ENCODE data around the gene GP1BB. TPM values are rescaled to one million over a fixed set of nuclear protein-coding genes. Genes with fewer than 3 reads are reported as not detected.

The GP1BB gene
- total RNA-seq, 2 donors from 2014 or later = 0.48 to 0.62 TPM

DNA sequence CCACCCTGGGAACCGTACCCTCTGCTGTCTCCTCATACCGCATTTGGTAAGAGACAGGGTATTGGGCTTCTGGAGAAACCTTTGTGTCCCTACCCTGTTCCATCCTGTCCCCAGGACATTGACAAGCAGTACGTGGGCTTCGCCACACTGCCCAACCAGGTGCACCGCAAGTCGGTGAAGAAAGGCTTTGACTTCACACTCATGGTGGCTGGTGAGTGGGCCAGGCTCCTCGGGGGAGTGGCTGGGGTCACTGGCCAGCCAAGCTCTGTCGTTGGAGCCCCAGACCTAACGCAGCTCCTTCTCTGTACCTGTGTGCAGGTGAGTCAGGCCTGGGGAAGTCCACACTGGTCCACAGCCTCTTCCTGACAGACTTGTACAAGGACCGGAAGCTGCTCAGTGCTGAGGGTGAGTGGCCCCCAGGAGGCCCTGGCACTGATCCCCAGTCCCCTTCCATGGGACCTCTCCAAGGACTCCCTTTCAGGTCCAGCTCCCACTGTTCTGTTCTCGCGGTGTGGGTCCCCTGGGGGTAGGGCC lies 3.8 kb upstream of the GP1BB start:
- TF ChIP-seq CTCF (conservative IDR thresholded peaks at IDR 0.05) = no peak
- H3K27me3 Mint-ChIP-seq (ENCODE audit: insufficient read depth) = peaks cover 65% of the 10 kb centered on the region
- H3K4me1 ChIP-seq (ENCODE audit: control insufficient read depth, insufficient read depth, low read length) = no peaks in the 10 kb centered on the region
- no peaks in the 10 kb centered on the region for H3K36me3 ChIP-seq (ENCODE audit: control insufficient read depth, insufficient read depth, low read length)
- H3K27ac ChIP-seq (ENCODE audit: low read depth, low read length) = no peak overlapping the region
- no peaks in the 10 kb centered on the region for H3K9me3 Mint-ChIP-seq
- no peak overlapping the region for H3K9ac ChIP-seq (ENCODE audit: extremely low read depth, low read length, poor library complexity, severe bottlenecking)
- H3K4me3 Mint-ChIP-seq = peak overlapping the region; percentile 32
- DNase-seq = no peak
- H3K4me3 ChIP-seq (ENCODE audit: low read length) = no peak overlapping the region
- no peak overlapping the region for H3K27ac Mint-ChIP-seq
- no peaks in the 10 kb centered on the region for H3K9me3 ChIP-seq (ENCODE audit: control insufficient read depth, low read length)
- 87 to 89% methylated on average over 8 to 12 of the region's 12 CpGs for WGBS, 2 experiments (ENCODE audit: insufficient coverage in 1 of 2, insufficient read length in 1 of 2)
- H3K27me3 ChIP-seq (ENCODE audit: control insufficient read depth, insufficient read depth, low read length, poor library complexity, severe bottlenecking) = peaks cover 93% of the 10 kb centered on the region
- peaks cover 5% of the 10 kb centered on the region for H3K4me1 Mint-ChIP-seq
- peaks cover 12% of the 10 kb centered on the region for H3K36me3 Mint-ChIP-seq (ENCODE audit: low read depth)

- Histone ChIP-seq H3K27me3 (ENCODE audit: control insufficient read depth, insufficient read depth, low read length, poor library complexity, severe bottlenecking) (peaks cover 94% of the 10 kb centered on the region), H3K4me1 (ENCODE audit: control insufficient read depth, insufficient read depth, low read length) (no peaks in the 10 kb centered on the region), H3K4me3 (ENCODE audit: low read length) (no peak overlapping the region), H3K36me3 (ENCODE audit: control insufficient read depth, insufficient read depth, low read length) (no peaks in the 10 kb centered on the region), H3K27ac (ENCODE audit: low read depth, low read length) (no peak overlapping the region), H3K9ac (ENCODE audit: extremely low read depth, low read length, poor library complexity, severe bottlenecking) (no peak overlapping the region), H3K9me3 (ENCODE audit: control insufficient read depth, low read length) (no peaks in the 10 kb centered on the region)
- H3K9me3 Mint-ChIP-seq = no peaks in the 10 kb centered on the region
- peaks cover 12% of the 10 kb centered on the region for H3K36me3 Mint-ChIP-seq (ENCODE audit: low read depth)
- H3K27ac Mint-ChIP-seq = no peak overlapping the region
- H3K4me1 Mint-ChIP-seq = peaks cover 5% of the 10 kb centered on the region
- peaks cover 73% of the 10 kb centered on the region for H3K27me3 Mint-ChIP-seq (ENCODE audit: insufficient read depth)
- no peak for TF ChIP-seq CTCF (conservative IDR thresholded peaks at IDR 0.05)
- WGBS, 2 experiments (ENCODE audit: insufficient coverage in 1 of 2, insufficient read length in 1 of 2) = 89 to 91% methylated on average over 19 to 26 of the region's 26 CpGs
- no peak for DNase-seq
- H3K4me3 Mint-ChIP-seq = no peak overlapping the region
These were observed 3.0 kb upstream of the GP1BB start for GRCh38 chr22:19720150-19720827.

GRCh38 chr22:19720999-19721329 lies 2.4 kb upstream of the GP1BB start:
- Histone ChIP-seq H3K9ac (ENCODE audit: extremely low read depth, low read length, poor library complexity, severe bottlenecking) (no peak overlapping the region), H3K27me3 (ENCODE audit: control insufficient read depth, insufficient read depth, low read length, poor library complexity, severe bottlenecking) (peaks cover 95% of the 10 kb centered on the region), H3K9me3 (ENCODE audit: control insufficient read depth, low read length) (no peaks in the 10 kb centered on the region), H3K36me3 (ENCODE audit: control insufficient read depth, insufficient read depth, low read length) (no peaks in the 10 kb centered on the region), H3K27ac (ENCODE audit: low read depth, low read length) (no peak overlapping the region), H3K4me3 (ENCODE audit: low read length) (no peak overlapping the region), H3K4me1 (ENCODE audit: control insufficient read depth, insufficient read depth, low read length) (no peaks in the 10 kb centered on the region)
- H3K27me3 Mint-ChIP-seq (ENCODE audit: insufficient read depth) = peaks cover 75% of the 10 kb centered on the region
- H3K36me3 Mint-ChIP-seq (ENCODE audit: low read depth) = peaks cover 12% of the 10 kb centered on the region
- WGBS, 2 experiments (ENCODE audit: insufficient coverage in 1 of 2, insufficient read length in 1 of 2) = 86 to 91% methylated on average over 1 to 2 of the region's 2 CpGs
- DNase-seq = no peak
- H3K9me3 Mint-ChIP-seq = no peaks in the 10 kb centered on the region
- peaks cover 5% of the 10 kb centered on the region for H3K4me1 Mint-ChIP-seq
- H3K4me3 Mint-ChIP-seq = no peak overlapping the region
- TF ChIP-seq CTCF (conservative IDR thresholded peaks at IDR 0.05) = no peak
- no peak overlapping the region for H3K27ac Mint-ChIP-seq
